Cardiac septum (tissue), 1 donor: ENCODE results near the gene GNE. TPM values are rescaled to one million over a fixed set of nuclear protein-coding genes. Genes with fewer than 3 reads are reported as not detected.
"Not testable (repeated sequence)": the region's sequence is repeated elsewhere in the genome, so short reads cannot be mapped to it uniquely, and the experiment has no call there.

ENCODE experiments used
- DNase-seq: peaks from one replicate; pipeline ENCODE4 v3.0.0-alpha.2; 2020; ENCODE audit warnings: low spot score
- intact Hi-C: fragments of 100-400 bp; cut with DNase I; formaldehyde crosslinking; loops from one replicate; pipeline ENCODE4 v1.14.0; 2022
- long read RNA-seq: library from polyadenylated mRNA; unstranded; transcript quantifications from one replicate; pipeline ENCODE4 v2.0.0, GENCODE V29; 2021
- total RNA-seq: library from RNA; stranded (reverse); fragmentation: NEBNext Ultra II Directional; extraction: Animal tissue kit (Norgen Biotek cat#: 25700); gene quantifications from one replicate; pipeline ENCODE4 v1.2.1, GENCODE V29; 2021
- donor health status: DM: no; HTN: no; CAD: no.

Gene GNE, protein sequence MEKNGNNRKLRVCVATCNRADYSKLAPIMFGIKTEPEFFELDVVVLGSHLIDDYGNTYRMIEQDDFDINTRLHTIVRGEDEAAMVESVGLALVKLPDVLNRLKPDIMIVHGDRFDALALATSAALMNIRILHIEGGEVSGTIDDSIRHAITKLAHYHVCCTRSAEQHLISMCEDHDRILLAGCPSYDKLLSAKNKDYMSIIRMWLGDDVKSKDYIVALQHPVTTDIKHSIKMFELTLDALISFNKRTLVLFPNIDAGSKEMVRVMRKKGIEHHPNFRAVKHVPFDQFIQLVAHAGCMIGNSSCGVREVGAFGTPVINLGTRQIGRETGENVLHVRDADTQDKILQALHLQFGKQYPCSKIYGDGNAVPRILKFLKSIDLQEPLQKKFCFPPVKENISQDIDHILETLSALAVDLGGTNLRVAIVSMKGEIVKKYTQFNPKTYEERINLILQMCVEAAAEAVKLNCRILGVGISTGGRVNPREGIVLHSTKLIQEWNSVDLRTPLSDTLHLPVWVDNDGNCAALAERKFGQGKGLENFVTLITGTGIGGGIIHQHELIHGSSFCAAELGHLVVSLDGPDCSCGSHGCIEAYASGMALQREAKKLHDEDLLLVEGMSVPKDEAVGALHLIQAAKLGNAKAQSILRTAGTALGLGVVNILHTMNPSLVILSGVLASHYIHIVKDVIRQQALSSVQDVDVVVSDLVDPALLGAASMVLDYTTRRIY
- 13.5 TPM for total RNA-seq
- long read RNA-seq, full-length matches to known transcripts = 2 of 7 reads
- long read RNA-seq, partial matches to known transcripts = 2 of 7 reads
- long read RNA-seq, other reads (novel, unspliced or antisense) = 3 of 7 reads

DNA sequence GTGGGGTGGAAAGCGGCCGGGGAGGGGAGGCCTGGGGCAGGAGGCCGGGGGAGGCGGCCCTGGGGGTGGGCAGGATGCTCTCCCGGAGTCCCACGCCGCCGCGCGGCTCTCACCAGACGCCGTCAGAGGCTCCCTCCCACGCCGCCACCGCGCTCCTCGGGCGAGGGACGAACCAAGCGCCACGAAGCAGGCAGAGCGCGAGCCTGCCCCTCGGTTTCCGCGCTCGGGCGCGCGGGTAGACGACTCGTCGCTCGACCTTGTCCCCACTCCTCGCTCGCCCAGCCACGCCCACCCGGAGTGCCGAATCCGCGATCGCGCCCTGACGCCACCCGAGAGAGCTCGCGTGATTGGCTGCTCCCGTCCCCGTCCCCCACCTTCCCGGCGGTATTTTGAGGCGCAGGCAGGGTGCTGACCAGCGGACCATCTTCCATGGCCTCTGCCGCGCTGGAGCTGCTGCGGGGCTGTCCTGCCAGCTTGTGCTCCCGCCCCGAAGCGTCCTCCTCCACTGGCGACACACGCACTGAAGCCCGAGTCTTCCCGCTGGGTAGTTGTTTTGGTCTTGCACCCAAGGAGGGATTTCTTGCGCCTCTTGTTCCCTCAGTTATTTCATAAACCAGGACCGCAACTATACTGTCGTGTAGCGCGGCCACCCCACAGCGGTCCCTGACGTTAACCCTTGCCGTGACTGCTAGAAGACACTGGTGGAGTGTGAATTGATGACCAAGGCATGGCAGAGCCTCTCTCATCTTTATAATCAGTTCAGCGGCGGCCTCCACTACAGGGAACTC, at the start of gene GNE:
TSS of gene GNE (minus strand) at position 241 of the 788 bp plus-strand sequence. CDS start 9,093 bp downstream, outside the sequence.
- intact Hi-C loops = no loop called here
- peak; percentile 99 for DNase-seq

DNA sequence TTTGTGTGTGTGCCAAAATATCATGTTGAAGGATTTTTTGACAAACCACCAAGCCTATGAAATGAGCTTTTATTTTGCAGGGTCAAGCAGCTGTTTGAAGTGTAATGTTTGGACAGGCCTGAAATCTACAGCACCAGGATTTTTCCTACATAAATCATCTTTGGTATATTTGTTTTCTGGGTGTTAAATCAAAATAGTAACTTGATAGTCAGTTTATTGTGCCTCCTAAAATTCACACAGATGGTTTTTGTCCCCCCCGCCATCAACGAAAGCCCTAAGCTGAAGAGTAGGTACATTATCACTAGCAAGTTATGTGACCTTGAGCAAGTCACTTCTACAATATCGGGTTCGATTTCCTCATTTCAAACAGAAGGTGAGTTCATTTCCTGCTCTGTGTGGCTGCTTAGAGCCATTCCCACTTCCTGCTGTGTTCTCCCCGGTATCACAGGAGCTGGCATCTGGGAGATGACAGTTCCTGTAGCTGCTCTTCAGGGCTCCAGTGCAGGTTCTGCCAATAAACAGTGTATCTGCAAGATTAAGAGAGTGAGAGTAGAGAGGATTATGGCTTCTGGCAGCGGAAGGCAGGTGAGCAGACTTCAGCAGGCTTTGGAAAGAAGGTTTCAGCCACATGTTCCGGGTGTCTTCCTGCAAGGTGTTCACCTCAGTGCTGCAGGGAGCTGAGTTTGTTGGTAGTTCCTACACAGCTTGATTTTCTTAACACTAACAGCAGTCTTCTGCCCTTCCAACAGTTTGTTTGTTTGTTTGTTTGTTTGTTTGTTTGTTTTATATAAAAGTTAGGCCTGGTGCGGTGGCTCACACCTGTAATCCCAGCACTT, 48.4 kb upstream of the GNE start:
- intact Hi-C loops = no loop called here

GRCh38 chr9:36304366-36304765, 46.1 kb upstream of the GNE start:
- intact Hi-C loops, DNase-seq: not testable (repeated sequence)

More for the DNA sequence above, 48.4 kb upstream of the GNE start:
- DNase-seq = no peak

DNA sequence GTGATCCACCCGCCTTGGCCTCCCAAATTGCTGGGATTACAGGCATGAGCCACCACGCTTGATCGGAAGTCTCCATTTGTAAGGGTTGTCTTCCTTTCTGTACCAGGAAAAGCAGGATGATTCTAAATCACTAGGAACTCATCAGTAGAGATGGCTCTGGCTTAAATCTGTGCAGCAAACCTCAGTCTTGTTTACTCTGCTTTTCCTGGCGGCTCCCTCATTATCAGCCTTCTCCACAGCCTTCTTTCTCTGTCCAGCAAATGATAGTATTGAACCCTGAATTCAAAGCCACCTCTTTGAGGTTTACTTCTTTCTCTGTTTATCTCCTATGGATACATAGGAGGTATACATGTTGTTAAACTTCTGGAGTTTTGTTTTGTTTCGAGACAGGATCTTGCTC, 43.0 kb upstream of the GNE start:
- no peak for DNase-seq
- intact Hi-C loops = no loop called here

DNA sequence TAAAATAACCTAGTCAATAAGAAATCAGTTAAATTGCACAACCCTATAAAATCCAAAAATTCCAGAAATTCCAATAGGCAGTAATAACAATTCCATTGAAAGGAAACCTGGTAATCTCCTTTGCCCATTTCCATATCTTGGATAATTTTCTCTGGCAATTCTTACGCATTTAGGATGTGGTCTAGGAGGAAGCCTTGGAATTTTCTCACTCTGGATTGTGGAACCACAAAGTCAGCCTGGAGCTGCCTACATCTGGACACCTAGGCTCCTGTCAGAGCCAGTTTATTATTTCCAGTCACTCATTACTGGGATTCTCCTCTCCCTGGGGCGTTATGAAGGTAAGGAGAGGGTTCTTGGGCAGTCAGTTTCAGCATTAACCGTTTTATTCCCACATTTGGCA, 40.3 kb upstream of the GNE start:
- no peak for DNase-seq
- intact Hi-C loops = no loop called here

- intact Hi-C loops = no loop called here
Observed at GRCh38 chr9:36297798-36298197, 39.5 kb upstream of the GNE start.

DNA sequence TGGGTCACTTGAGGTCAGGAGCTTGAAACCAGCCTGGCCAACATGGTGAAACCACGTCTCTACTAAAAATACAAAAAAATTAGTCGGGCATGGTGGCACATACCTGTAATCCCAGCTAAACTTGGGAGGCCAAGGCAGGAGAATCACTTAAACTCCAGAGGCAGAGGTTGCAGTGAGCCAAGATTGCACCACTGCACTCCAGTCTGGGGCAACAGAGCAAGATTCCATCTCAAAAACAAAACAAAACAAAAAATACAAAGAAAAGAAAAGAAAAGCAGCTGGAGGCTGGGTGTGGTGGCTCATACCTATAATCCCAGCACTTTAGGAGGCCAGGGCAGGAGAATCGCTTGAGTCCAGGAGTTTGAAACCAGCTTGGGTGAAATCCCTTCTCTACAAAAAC, 36.7 kb upstream of the GNE start:
- intact Hi-C loops = not testable (repeated sequence)

More at GRCh38 chr9:36297798-36298197, 39.5 kb upstream of the GNE start:
- no peak for DNase-seq

DNA sequence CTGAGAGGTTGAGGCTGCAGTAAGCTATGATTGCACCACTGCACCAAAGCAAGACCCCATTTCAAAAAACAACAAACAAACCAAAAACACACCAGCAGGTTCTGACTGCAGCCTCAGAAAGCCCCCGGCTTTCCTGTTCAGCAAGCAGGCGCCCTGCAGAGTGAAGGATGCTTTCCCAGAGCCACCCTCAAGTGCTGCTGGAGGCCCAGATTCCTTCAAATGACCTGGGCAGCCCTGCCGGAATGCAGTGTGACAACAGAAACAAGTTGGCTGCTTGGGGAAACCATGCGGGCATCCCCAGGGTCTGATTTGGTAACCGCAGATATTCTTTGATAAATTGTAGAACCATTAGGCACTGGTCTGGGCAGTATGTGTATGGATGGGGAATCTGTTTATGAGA, 35.7 kb upstream of the GNE start:
- DNase-seq = no peak
- intact Hi-C loops = no loop called here

More for the DNA sequence above, 36.7 kb upstream of the GNE start:
- not testable (repeated sequence) for DNase-seq

GRCh38 chr9:36293171-36293570, 34.9 kb upstream of the GNE start:
- no peak for DNase-seq
- intact Hi-C loops = no loop called here

DNA sequence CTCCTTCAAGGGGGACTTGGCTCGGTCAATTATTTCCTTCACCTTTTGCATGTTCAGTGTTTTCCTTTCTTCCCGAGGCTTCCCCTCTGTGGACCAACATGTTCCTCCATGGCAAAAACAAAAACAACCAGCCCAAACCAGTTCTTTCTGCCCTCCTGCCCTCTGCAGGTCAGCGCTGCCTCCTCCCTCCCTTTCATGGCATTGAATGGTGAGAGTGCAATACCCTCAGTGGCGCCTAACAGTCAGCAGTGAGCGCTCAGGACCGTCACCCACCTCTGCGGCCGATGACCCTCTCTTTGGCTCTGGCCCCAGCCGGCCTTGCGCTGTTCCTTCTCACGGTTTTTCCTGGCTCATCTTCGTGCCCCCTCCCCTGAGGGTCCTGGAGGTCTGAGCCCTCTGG, 34.4 kb upstream of the GNE start:
- intact Hi-C loops = no loop called here
- DNase-seq = no peak

DNA sequence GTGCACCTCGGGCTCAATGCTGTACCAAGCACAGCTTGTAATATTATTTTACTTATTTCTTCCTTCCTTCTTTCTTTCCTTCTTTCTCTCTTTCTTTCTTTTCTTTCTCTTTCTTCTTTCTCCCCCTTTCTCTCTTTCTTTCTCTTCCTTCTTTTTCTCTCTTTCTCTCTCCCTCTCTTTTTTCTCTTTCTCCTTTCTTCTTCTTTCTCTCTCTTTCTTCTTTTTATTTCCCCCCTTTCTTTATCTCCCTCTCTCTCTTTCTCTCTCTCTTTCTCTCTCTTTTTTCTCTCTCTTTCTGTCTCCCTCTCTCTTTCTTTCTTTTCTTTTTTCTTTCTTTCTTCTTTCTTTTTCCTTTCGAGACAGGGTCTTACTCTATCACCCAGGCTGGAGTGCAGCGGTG, 32.7 kb upstream of the GNE start:
- intact Hi-C loops = no loop called here

GRCh38 chr9:36289836-36290435, 31.7 kb upstream of the GNE start:
- intact Hi-C loops = no loop called here
- DNase-seq = no peak

More for the DNA sequence above, 32.7 kb upstream of the GNE start:
- no peak for DNase-seq

GRCh38 chr9:36288070-36288469, 29.8 kb upstream of the GNE start:
- intact Hi-C loops = no loop called here
- no peak for DNase-seq

DNA sequence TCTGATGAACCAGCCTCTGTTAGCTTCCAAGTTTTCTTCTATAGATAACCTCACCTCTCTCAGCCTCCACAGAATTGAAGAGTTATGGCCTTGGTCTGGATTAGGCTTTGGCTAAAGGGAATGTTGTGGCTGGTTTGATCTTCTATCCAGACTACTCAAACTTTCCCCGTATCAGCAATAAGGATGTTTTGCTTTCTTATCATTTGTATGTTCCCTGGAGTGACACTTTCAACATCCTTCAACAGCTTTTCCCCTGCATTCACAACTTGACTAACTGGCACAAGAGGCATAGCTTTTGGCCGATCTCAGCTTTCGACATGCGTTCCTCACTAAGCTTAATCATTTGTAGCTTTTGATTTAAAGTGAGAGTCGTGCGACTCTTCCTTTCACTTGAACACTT, 28.1 kb upstream of the GNE start:
- DNase-seq = no peak
- intact Hi-C loops = no loop called here

- intact Hi-C loops = no loop called here
Observed at GRCh38 chr9:36284226-36284625, 26.0 kb upstream of the GNE start.

DNA sequence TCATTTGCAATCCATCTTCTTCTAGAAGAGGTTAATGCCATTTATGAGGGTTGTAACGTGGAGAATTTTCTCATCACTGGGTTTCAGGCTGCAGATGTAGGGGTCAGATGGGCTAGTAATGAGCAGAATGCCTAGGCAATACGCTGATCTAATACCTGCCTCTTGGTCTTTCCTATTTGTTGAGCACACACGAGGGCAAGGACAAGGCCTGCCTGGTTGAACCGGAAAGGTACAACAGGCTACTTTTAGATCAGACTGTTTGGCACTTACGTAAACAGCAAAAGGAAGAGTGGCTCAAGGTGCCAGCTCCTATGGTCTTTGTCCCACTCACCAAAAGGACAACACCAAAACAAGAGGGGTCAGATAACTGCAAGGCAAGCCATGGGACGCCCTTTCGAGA, 24.0 kb upstream of the GNE start:
- intact Hi-C loops = no loop called here
- DNase-seq = no peak

More at GRCh38 chr9:36284226-36284625, 26.0 kb upstream of the GNE start:
- no peak for DNase-seq

DNA sequence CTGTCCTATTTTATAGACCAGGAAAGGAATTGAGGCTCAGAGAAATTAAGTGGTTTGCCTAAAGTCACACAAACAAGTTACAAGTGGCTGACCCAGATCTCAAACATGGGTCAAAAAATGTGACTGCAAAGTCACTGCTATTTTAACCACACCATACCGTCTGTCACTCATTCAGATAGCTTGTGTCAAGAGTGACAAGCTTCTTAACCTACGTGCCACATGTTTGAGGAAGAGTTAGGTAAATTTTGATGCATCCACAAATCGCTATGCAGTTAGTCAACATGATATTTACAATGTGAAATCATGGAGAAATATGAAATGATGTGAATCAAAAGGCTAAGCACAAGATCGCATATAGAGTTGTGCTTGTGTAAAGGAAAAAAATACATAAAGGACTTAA, 22.7 kb upstream of the GNE start:
- DNase-seq = no peak
- intact Hi-C loops = no loop called here

- intact Hi-C loops = no loop called here
- no peak for DNase-seq
Observed at GRCh38 chr9:36278243-36278642, 20.0 kb upstream of the GNE start.

DNA sequence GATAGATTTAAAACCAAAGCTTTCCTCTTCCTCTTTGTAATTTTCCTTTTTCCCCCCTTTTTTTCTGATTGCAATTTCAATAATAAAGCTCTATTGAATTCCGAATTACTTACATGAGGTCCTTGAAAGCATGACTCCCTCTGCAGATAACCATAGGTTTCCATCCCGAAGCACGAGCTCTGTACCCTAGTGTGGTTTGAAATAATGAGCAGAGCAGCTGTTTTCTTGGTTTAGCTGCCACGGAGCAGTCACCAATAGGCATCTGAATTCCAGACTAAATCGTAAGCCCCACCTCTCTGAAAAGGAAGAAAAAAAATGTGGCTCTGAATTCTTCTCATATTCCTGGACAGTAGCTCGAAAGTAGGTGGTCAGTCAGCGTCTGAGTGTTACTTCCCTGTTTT, 18.5 kb upstream of the GNE start:
- DNase-seq = no peak
- intact Hi-C loops = no loop called here
